Renal pelvis (tissue), 4 donors: ENCODE data around the gene APBA2. TPM values are rescaled to one million over a fixed set of nuclear protein-coding genes. Genes with fewer than 3 reads are reported as not detected.
A peak's percentile ranks its signal among the peaks of the same experiment; 100 is the strongest.

ENCODE experiments used
- DNase-seq: peaks from one replicate; pipeline ENCODE4 v3.0.0-alpha.2; 2013
- polyA plus RNA-seq, 3 donors: library from polyadenylated mRNA; unstranded; fragments of 120-200 nt; gene quantifications; one replicate each; pipeline ENCODE4 v1.2.1, GENCODE V29; 2013; ENCODE audit not compliant: insufficient read length in 3 of 3

The APBA2 gene
- polyA plus RNA-seq, 3 donors: 12.6 to 18.3 (median 15.3) TPM

DNA sequence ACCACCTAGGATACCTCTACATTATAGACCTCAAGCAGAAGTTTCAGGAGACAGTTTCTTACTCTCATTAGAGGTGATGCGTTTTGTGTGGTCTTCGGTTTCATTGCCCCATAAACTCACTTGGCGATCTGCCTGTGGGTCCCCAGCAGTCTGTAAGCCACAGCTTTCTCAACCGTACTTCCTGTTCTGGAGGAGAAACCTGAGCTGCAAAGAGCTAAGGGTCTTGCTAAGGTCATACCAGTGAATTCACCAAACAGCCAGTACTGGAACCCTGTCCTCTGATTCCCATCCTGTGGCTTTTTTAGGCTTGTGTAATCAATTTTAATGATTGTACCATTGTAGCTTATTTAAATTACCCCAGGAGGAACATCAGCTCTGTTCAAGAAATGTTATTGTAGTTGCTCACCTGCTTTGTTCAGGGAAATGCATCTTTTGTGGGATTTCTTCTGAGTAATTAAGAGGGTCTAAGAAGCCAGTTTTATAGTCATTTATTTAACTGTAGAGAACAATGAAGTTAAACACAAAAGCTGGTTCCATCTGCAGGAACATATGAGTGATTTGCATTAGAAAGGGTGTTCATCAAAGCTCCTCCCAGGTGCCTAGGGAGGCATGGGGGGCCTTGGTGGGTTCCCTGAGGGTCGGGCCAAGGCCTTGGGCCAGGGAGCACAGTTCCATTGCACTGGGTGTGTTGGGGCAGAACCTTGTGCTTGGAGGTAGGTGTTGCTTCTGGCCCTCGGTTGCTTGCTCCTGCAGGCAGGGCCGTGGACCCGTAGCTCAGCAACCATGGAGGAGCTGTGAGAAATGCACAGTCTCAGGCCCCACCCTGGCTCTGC is 69.6 kb downstream of the APBA2 start:
- DNase-seq: peak; percentile 78

DNA sequence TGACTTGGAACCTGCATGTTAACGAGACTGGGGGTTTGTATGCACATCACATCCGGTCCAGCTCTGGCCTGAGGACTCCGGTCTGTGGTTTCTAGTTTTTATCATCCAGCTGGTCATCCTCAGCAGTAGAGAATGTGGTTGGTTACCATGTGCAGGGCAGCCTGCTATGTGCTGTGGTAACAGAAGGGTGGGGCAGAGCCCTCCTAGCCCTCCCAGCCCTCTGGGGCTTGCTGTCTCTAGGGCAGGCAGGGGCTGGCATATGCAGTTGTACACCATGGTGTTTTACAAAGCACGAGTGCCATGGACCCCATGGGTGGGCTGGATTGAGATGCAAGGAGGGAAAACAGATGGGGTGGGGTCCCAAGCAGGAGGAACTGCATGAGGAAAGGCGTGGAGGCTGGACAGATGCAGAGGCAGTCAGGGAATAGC is 70.2 kb downstream of the APBA2 start:
- no peak for DNase-seq

DNA sequence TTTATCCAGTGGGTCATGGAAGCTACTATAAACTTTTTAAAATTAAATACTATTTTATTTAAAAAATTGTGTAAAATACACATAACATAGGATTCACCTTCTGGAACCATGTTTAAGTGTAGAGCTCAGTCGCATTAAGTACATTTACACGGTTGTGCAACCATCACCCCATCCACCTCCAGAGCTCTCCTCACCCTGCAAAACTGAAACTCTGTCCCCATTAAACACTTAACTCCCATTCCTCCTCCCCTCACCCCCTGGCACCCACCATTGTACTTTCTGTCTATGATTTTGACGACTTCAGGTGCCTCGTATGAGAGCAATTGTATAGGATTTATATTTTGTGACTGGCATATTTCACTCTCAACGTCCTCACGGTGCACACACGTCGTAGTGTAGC is 70.7 kb downstream of the APBA2 start:
- no peak for DNase-seq

DNA sequence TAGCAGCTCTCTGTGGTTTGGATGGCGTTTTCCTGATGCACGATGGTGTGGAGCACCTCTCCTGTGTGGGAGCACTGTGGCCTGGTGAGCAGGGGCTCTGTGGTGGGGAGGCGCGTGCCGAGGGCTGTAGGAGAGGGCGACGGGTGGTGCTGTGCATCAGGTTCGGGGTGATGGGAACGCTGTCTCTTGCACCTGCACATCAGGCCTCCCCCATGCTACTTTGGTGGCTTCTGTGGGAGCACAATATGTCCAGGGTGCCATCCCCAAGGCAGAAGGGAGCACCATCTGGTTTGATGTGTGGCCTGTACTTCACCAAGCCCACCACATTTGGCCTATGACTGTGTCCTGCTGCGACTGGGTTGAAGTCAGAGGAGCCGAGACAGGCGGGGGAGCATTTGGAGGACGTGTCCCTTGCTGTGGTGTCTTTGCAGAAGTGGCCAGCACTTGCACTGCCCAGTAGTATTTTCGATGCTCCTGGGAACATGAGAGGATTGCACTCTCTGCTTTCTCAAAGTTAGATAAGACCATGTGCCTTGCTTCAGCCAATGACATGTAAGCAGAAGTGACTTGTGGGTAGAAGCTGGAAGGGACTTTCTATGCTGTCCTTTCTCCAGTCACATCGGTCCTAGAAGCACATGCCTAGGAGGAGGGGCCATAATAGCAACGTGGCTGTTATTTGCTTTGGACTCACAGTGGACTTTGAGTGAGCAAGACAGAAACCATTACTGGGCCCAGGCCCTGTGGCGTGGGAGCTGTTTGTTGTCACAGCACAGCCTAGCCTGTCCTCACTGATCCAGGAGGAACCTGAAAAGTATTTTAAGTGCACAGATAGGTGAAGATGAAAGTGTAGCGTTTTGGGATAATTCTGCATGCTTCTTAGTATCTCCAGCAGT is 72.1 kb downstream of the APBA2 start:
- DNase-seq: no peak

- DNase-seq: no peak
These were observed 73.6 kb downstream of the APBA2 start for GRCh38 chr15:28959326-28959725.

DNA sequence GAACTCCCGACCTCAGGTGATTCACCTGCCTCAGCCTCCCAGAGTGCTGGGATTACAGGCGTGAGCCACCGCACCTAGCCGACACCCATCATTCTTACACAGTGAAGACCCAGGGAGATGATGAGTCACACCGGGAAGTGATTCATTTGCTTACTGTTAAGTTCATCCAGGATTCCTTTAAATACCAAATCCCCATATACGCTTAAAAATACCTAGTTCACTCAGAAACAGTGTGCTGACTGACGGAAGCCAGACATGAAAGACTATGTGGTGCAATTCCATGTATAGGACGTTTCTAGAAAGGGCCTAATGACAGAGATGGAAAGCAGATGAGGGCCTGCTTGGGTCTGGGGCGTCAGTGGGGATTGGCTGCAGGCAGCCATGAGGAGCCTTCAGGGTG is 75.2 kb downstream of the APBA2 start:
- no peak for DNase-seq

- DNase-seq: no peak
These were observed 75.6 kb downstream of the APBA2 start for GRCh38 chr15:28961391-28961790.

DNA sequence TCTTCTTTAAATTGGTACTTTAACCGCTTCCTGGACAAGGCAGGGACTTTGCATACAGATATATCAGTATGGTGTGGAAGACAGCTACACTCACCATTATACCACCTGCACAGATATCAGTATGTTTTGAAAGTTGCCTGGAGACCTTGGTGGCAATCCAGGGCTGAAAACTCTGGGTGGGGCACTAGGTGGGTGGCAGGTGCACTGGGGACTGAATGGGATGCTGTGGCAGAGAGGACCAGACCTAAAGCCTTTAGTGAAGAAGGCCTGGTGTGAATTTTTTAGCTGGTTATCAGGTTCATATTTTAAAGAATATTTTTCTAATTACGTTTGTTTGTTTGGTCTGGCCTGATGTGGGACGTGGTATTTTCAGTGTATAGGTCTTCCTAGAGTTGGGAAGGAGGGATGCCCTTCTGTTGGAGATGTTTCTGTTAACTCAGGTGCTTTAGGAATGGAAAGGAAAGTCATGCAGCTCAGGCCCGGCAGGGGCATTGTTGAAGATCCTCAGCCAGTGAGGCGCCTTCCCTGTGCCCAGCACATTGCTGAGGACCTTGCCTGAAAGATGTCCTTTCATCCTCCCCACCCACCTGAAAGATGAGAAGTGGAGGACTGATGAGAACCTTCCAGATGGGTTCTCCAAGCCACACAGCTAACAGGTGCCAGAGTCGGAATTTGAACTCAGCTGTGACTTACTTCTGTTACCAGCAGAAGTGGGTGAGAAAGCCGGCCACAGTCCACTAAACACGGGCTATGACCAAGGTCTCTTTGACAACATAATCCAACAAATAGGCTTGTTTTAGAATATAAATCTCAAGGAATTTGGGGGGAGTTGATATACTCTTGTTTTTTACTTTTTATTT is 77.3 kb downstream of the APBA2 start:
- no peak for DNase-seq

- DNase-seq: no peak
These were observed 77.9 kb downstream of the APBA2 start for GRCh38 chr15:28963711-28964081.

DNA sequence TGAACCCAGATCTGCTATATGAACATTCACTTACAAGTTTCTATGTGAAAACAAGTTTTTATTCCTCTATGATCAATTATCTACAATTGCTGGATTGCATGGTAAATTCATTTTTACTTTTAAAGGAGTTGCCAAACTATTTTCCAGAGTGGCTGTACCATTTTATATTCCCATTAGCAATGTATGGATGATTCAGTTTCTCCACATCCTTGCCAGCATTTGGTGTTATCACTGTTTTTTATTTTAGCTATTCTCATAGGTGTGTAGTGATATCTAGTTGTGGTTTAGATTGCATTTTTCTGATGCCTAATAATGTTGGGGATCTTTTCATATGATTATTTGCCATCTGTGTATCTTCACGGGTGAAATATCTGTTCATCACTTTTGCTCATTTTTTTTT is 78.3 kb downstream of the APBA2 start:
- no peak for DNase-seq

DNA sequence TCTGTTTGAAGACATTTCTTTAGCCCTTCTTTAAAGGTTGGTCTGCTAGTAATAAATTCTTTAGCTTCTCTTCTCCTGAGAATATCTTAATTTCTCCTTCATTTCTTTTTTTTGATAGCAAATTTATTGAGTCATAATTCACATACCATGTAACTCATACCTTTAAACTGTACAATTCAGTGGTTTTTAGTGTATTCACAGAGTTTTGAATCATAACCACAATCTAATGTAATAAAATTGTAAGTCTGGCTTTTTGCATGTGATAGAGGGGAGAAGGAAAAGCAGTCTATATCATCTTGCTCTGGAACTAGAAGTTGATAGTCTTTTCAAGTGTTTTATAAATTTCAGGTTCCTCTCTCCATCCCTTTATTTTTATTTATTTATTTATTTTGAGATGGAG is 81.3 kb downstream of the APBA2 start:
- DNase-seq: no peak

DNA sequence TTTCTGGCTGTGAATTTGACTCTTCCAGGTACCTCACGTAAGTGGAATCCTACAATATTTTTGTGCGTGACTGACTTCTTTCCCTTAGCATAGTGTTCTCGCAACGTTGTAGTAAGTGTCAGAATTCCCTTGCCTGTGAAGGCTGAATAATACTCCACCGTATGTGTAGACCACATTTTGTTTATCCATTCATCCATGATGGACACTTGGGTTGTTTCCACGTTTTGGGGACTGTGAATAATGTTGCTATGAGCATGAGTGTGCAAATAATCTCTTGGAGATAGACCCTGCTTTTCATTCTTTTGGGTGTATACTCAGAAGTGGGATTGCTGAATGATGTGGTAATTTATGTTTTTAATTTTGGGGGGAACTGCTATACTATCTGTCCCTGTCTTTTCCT is 82.2 kb downstream of the APBA2 start:
- no peak for DNase-seq

DNA sequence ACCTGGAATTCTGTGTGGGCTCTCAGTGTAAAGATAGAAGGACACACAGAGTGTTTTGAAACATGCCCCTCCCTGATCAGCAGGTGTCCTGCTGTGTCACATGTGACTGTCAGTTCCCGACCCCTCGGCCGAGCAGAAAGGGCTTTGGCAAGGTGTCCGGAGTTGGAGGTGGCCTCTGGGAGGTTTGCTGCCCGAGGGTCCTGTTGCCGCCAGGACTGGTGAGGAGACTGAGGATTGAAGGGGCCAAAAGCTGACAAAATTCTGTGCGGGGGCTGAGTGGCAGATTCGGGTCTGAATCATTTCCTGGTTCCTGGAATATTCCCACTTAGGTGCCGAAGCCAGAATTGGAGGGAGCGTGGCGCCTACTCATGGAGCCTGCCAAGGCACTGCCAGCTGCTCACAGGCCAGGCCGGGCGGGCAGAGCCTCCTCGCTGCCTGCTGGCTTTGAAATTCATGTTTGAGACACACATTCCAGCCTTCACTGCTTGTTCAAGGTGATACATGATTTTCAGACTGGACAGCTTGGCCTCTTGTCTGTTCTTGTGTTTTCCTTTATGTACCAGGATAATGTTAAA is 83.8 kb downstream of the APBA2 start:
- DNase-seq: no peak

DNA sequence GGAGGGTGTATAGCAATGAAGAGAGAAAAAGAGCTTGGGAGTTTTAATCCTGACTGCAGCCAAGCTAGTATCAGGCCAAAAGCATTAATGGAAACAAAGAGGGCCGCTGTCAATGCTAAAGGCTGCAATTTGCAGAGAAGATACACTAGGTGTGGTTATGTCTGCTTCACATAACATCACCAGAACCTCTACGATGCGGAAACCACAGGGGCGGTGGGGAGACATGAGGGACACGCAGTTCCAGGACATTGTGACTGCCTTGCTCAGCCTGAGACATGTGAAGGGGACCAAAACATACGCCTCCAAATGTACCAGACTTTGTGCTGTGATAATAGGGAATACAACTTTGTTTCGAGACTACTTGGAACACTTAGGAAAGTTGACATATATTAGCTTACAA is 88.4 kb downstream of the APBA2 start:
- no peak for DNase-seq

DNA sequence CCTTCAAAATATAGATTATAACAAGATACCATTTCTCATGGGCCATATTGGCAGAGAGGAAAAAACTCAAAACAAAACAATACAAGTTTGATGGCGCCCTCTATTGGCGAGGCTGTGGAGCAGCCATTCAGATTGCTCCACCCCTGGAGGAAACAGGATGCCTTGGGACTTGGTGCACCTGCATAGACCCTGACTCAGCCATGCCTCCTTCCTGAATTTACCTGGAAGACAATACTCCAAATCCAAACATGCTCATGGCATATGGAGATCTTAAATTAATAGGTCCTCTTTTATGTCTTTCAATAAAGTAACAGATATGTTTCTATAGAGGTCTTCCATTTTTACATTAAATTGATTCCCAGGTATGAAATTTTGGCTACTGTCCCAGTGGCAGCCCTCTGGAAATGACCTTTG is 90.0 kb downstream of the APBA2 start:
- no peak for DNase-seq

DNA sequence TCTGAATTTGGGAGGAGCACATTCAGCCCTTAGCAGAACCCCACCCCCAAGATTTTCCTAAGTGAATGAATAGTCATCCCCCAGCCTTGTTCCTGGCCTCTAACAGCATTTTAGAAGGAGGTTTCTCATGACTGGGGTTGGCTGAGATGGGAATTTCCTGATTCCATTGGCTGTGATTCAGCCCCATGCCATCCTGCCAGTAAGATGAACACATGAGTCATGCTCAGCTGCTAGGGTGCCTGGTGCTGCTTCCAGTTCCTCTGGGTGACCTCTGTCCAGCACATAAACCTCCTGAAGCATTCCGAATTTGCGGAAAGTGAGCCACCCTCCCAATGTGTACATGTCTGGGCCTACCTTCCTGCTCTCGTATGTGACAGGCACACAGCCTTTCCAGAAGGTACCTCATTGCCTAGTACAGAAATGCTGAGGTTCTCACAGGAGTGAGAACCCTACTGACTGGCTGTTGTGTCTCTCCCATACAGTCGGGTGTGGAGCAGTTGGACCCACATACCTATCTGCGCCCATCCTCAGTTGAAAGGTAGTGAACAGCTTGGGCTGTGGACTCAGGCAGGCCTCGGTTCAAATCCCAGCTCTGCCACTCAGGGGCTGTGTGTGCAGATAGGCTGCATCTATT is 91.7 kb downstream of the APBA2 start:
- no peak for DNase-seq

DNA sequence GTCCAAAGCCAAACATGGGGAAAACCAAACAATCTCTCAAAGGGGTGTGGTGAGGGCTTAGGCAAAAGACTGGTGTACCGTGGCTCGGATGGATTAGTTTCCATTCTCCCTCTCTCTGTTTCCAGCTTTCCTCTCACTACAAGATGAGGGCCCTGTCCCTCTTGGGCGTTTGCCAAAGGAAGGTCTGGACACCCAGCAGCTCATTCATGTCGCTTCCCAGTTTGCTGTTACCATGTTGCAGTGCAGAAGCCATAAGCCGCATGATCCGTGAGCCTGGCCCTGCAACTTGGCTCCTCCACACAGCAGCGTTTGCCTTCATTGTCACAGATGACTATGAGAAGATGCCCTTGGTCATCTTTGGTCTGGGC is 92.2 kb downstream of the APBA2 start:
- no peak for DNase-seq

DNA sequence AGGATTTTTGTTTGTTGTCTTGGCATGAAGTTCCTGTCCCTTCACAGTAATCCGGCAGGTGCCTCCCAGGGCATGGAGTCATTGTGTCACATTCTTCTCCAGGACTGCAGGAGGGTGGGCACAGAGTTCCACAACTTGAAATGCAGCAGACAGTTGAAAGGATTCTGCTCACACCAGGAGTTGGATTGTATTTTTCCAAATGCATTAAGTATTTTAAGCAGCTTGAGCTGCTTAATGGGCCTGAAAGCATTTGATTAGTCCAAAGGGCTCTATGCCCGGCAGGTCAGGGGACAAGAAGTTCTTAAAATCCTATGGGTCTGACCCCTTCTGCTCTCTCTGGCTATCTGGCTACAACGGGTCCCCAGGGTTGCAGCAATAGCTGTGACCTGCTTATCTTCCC is 92.9 kb downstream of the APBA2 start:
- no peak for DNase-seq

GRCh38 chr15:28979208-28979841 is 93.6 kb downstream of the APBA2 start:
- no peak for DNase-seq

GRCh38 chr15:28980709-28981350 is 95.1 kb downstream of the APBA2 start:
- no peak for DNase-seq
